Ammon's horn (tissue), 1 donor: ENCODE measurements around the gene HES5.

ENCODE experiments used
- DNase-seq: peaks from one replicate; pipeline ENCODE4 v3.0.0-alpha.2; 2016; ENCODE audit warnings: low spot score

The HES5 gene

GRCh38 chr1:2530513-2531361 lies 674 bp upstream of the HES5 start:
- peak; percentile 54 for DNase-seq

- no peak for DNase-seq
Observed at GRCh38 chr1:2528966-2529783, 888 bp downstream of the HES5 start.

GRCh38 chr1:2528611-2528965 lies 1.5 kb downstream of the HES5 start:
- DNase-seq: no peak

- peak; percentile 60 for DNase-seq
Observed at GRCh38 chr1:2528016-2528415, 2.0 kb downstream of the HES5 start.

- no peak for DNase-seq
Observed at GRCh38 chr1:2527556-2527860, 2.6 kb downstream of the HES5 start.

GRCh38 chr1:2526824-2527555 lies 3.1 kb downstream of the HES5 start:
- peak; percentile 80 for DNase-seq

- peak; percentile 95 for DNase-seq
Observed at GRCh38 chr1:2525920-2526823, 3.9 kb downstream of the HES5 start, which contains the start of gene PANK4. Gene PANK4, minus strand, starts transcription at chr1:2526596. Its CDS starts 9 bp downstream, at chr1:2526587.

- DNase-seq: no peak
Observed at GRCh38 chr1:2525572-2525919, 4.5 kb downstream of the HES5 start.

- no peak for DNase-seq
Observed at GRCh38 chr1:2523891-2524609, 6.0 kb downstream of the HES5 start.

- no peak for DNase-seq
Observed at GRCh38 chr1:2523191-2523890, 6.7 kb downstream of the HES5 start.

- no peak for DNase-seq
Observed at GRCh38 chr1:2522230-2522629, 7.8 kb downstream of the HES5 start.

- DNase-seq: no peak
Observed at GRCh38 chr1:2520806-2521205, 9.3 kb downstream of the HES5 start.

GRCh38 chr1:2520206-2520605 lies 9.9 kb downstream of the HES5 start:
- no peak for DNase-seq

GRCh38 chr1:2519729-2520128 lies 10.3 kb downstream of the HES5 start:
- no peak for DNase-seq

GRCh38 chr1:2519029-2519685 lies 10.9 kb downstream of the HES5 start:
- DNase-seq: peak; percentile 50

GRCh38 chr1:2518528-2518927 lies 11.5 kb downstream of the HES5 start:
- DNase-seq: no peak

GRCh38 chr1:2517966-2518365 lies 12.1 kb downstream of the HES5 start:
- DNase-seq: no peak

GRCh38 chr1:2516946-2517345 lies 13.1 kb downstream of the HES5 start:
- no peak for DNase-seq

GRCh38 chr1:2516124-2516523 lies 13.9 kb downstream of the HES5 start:
- DNase-seq: no peak

GRCh38 chr1:2515763-2516080 lies 14.3 kb downstream of the HES5 start:
- DNase-seq: no peak
